ENCODE results near the gene CYTH3. TPM values are rescaled to one million over a fixed set of nuclear protein-coding genes. Genes with fewer than 3 reads are reported as not detected.

The CYTH3 gene
- total and polyA plus RNA-seq, 11 donors = 11.1 to 49.7 (median 22.1) TPM

GRCh38 chr7:6166443-6166891 lies 106.0 kb downstream of the CYTH3 start:
- Histone ChIP-seq H3K36me3 (peaks cover 0 to 81% (median 53%) of the 10 kb centered on the region in 9 donors), H3K4me1 (peaks cover 3 to 79% (median 41%) of the 10 kb centered on the region in 12 donors)

GRCh38 chr7:6165521-6166320 lies 106.7 kb downstream of the CYTH3 start:
- Histone ChIP-seq H3K4me1 (peaks cover 3 to 80% (median 42%) of the 10 kb centered on the region in 12 donors), H3K27ac (peak overlapping the region in 3 of 12 donors; percentile 68 to 80 (median 79)), H3K4me3 (no peak overlapping the region), H3K27me3 (no peaks in the 10 kb centered on the region), H3K9me3 (no peaks in the 10 kb centered on the region), H3K36me3 (peaks cover 0 to 84% (median 56%) of the 10 kb centered on the region in 9 donors)
- TF ChIP-seq CTCF (IDR thresholded peaks at IDR 0.05) = no peak
- no peak for TF ChIP-seq POLR2A (IDR thresholded peaks at IDR 0.05)
- ATAC-seq = no peak
- intact Hi-C loops (cut with DNase I) = loop anchor here in 3 of 10 donors (5.0 to 10.0 kb wide), 3 partner anchors 97 to 269 kb away; partner anchors contain the start of gene CYTH3 (in 1 of the 3)
- DNase-seq = no peak
- 89 to 94% (median 92%) methylated on average over 30 to 36 of the region's 36 CpGs for WGBS, 4 donors

More at GRCh38 chr7:6166443-6166891, 106.0 kb downstream of the CYTH3 start:
- no peak for ATAC-seq
- 82 to 89% (median 84%) methylated on average over 7 to 13 of the region's 13 CpGs for WGBS, 4 donors
- Histone ChIP-seq H3K27ac (peak overlapping the region in 9 of 12 donors; percentile 24 to 80 (median 74)), H3K9me3 (no peaks in the 10 kb centered on the region), H3K27me3 (no peaks in the 10 kb centered on the region), H3K4me3 (no peak overlapping the region)
- no peak for DNase-seq
- TF ChIP-seq POLR2A (IDR thresholded peaks at IDR 0.05) = no peak
- no peak for TF ChIP-seq CTCF (IDR thresholded peaks at IDR 0.05)
- intact Hi-C loops (cut with DNase I) = loop anchor here in 3 of 10 donors (5.0 to 10.0 kb wide), 3 partner anchors 96 to 268 kb away; partner anchors contain the start of gene CYTH3 (in 1 of the 3)

GRCh38 chr7:6165075-6165474 lies 107.3 kb downstream of the CYTH3 start:
- H3K9me3 ChIP-seq = no peaks in the 10 kb centered on the region
- 77 to 90% (median 80%) methylated on average over 15 to 19 of the region's 19 CpGs for WGBS, 4 donors
- H3K4me1 ChIP-seq = peaks cover 3 to 86% (median 48%) of the 10 kb centered on the region in 12 donors
- TF ChIP-seq POLR2A (IDR thresholded peaks at IDR 0.05) (no peak), CTCF (IDR thresholded peaks at IDR 0.05) (no peak)
- no peak for ATAC-seq
- no peak for DNase-seq
- no peak overlapping the region for H3K4me3 ChIP-seq
- no peaks in the 10 kb centered on the region for H3K27me3 ChIP-seq
- intact Hi-C loops (cut with DNase I) = loop anchor here in 3 of 10 donors (5.0 to 10.0 kb wide), 3 partner anchors 97 to 270 kb away; partner anchors contain the start of gene CYTH3 (in 1 of the 3)
- peak overlapping the region in 4 of 12 donors; percentile 8 to 53 (median 14) for H3K27ac ChIP-seq
- peaks cover 0 to 83% (median 55%) of the 10 kb centered on the region in 9 donors for H3K36me3 ChIP-seq

GRCh38 chr7:6164491-6164890 lies 107.9 kb downstream of the CYTH3 start:
- peaks cover 0 to 83% (median 51%) of the 10 kb centered on the region in 9 donors for H3K36me3 ChIP-seq
- H3K27ac ChIP-seq = peak overlapping the region in 5 of 12 donors; percentile 8 to 53 (median 16)
- 71 to 79% (median 77%) methylated on average over 25 to 28 of the region's 28 CpGs for WGBS, 4 donors
- H3K9me3 ChIP-seq = no peaks in the 10 kb centered on the region
- no peak for ATAC-seq
- no peak for TF ChIP-seq POLR2A (IDR thresholded peaks at IDR 0.05)
- peak in 6 of 12 donors; percentile 12 to 47 (median 32) for TF ChIP-seq CTCF (IDR thresholded peaks at IDR 0.05)
- no peak overlapping the region for H3K4me3 ChIP-seq
- DNase-seq = peak in 3 of 5 donors; percentile 60 to 83 (median 71)
- H3K4me1 ChIP-seq = peaks cover 3 to 92% (median 53%) of the 10 kb centered on the region in 12 donors
- H3K27me3 ChIP-seq = no peaks in the 10 kb centered on the region
- intact Hi-C loops (cut with DNase I) = loop anchor here in 6 of 10 donors (5.0 to 10.0 kb wide), 4 partner anchors 63 to 270 kb away; partner anchors contain the start of gene CYTH3 (in 5 of the 6)
